ENCODE results near the gene EPGN.
"Not testable (repeated sequence)": the region's sequence is repeated elsewhere in the genome, so short reads cannot be mapped to it uniquely, and the experiment has no call there.

EPGN gene

GRCh38 chr4:74338792-74339333 lies 30.6 kb downstream of the EPGN start:
- Mint-ChIP-seq H3K27me3 (peaks cover 5% of the 10 kb centered on the region), H3K4me3 (no peak overlapping the region), H3K36me3 (no peaks in the 10 kb centered on the region), H3K27ac (no peak overlapping the region), H3K9me3 (peaks cover 8% of the 10 kb centered on the region), H3K4me1 (no peaks in the 10 kb centered on the region)
- CTCF ChIA-PET, result no interaction called here
- DNase-seq, result no peak

- Mint-ChIP-seq H3K27me3 (peaks cover 4% of the 10 kb centered on the region), H3K27ac (no peak overlapping the region)
- CTCF ChIA-PET, result interaction anchor here (1.0 kb wide), 1 partner anchor 20 kb away, joined by 3 read pairs; no protein-coding TSS in a partner anchor
These were observed 31.2 kb downstream of the EPGN start for GRCh38 chr4:74339501-74339900.

DNA sequence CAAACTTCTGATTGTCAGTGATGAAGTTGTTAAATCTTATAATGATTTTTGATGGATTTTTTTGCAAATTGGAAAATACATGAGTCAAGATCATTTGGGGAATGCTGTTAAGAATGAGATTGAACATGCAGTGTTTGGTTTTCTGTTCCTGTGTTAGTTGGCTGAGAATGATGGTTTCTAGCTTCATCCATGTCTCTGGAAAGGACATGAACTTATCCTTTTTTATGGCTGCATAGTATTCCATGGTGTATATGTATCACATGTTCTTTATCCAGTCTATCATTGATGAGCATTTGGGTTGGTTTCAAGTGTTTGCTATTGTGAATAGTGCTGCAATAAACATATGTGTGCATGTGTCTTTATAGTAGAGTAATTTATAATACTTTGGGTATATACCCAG lies 32.2 kb downstream of the EPGN start:
- not testable (repeated sequence) for H3K4me3 Mint-ChIP-seq, H3K4me1 Mint-ChIP-seq, H3K27ac Mint-ChIP-seq, H3K36me3 Mint-ChIP-seq, H3K27me3 Mint-ChIP-seq, DNase-seq
- H3K9me3 Mint-ChIP-seq, result peaks cover 18% of the 10 kb centered on the region
- CTCF ChIA-PET, result interaction anchor here (1.0 kb wide), 1 partner anchor 20 kb away, joined by 3 read pairs; no protein-coding TSS in a partner anchor

More at GRCh38 chr4:74339501-74339900, 31.2 kb downstream of the EPGN start:
- no peak overlapping the region for H3K4me3 Mint-ChIP-seq
- H3K9me3 Mint-ChIP-seq, result peaks cover 12% of the 10 kb centered on the region
- DNase-seq, result no peak
- no peaks in the 10 kb centered on the region for H3K4me1 Mint-ChIP-seq
- H3K36me3 Mint-ChIP-seq, result no peaks in the 10 kb centered on the region

DNA sequence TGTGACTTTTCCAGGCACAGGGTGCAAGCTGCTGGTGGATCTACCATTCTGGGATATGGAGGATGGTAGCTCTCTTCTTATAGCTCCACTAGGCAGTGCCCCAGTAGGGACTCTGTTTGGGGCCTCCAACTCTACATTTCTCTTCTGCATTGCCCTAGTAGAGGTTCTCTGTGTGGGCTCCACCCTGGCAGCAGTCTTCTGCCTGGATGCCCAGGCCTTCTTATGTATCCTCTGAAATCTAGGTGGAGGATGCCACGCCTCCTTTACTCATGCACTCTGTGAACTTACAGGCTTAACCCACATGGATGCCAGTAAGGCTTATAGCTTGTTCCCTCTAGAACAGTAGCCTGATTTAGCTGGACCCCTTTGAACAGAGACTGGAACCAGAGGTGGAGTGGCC lies 35.8 kb downstream of the EPGN start:
- no peaks in the 10 kb centered on the region for H3K36me3 Mint-ChIP-seq
- no peak for DNase-seq
- H3K9me3 Mint-ChIP-seq, result peaks cover 18% of the 10 kb centered on the region
- CTCF ChIA-PET, result interaction anchor here (0.7 kb wide), 1 partner anchor 327 kb away, joined by 3 read pairs; no protein-coding TSS in a partner anchor
- no peak overlapping the region for H3K4me3 Mint-ChIP-seq
- H3K27ac Mint-ChIP-seq, result no peak overlapping the region
- H3K27me3 Mint-ChIP-seq, result no peaks in the 10 kb centered on the region
- H3K4me1 Mint-ChIP-seq, result no peaks in the 10 kb centered on the region

- no peaks in the 10 kb centered on the region for H3K36me3 Mint-ChIP-seq
- DNase-seq, result no peak
- H3K4me1 Mint-ChIP-seq, result no peaks in the 10 kb centered on the region
- H3K9me3 Mint-ChIP-seq, result no peaks in the 10 kb centered on the region
- peaks cover 3% of the 10 kb centered on the region for H3K27me3 Mint-ChIP-seq
- CTCF ChIA-PET, result no interaction called here
- no peak overlapping the region for H3K4me3 Mint-ChIP-seq
- H3K27ac Mint-ChIP-seq, result no peak overlapping the region
These were observed 45.6 kb downstream of the EPGN start for GRCh38 chr4:74353858-74354257.

DNA sequence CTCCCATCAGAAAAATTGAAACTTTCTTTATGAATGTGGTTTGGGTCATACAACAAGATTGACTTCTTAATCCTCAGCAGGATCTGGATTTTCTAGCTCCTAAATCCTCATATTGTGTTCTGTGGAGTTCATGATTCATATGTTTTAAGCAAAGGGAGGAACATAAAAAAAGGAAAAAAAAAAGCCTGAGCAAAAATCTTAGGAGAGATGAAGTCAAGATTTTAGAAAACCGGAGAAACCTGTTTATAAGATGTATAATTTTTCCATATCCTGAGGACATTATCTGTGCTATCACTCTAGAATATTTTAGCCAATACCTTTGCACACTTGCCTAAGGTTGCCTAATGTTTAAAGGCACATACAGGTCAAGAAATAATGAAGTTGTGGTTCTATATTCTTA lies 49.7 kb downstream of the EPGN start:
- no peak overlapping the region for H3K4me3 Mint-ChIP-seq
- CTCF ChIA-PET, result no interaction called here
- no peak for DNase-seq
- H3K4me1 Mint-ChIP-seq, result no peaks in the 10 kb centered on the region
- H3K27ac Mint-ChIP-seq, result no peak overlapping the region
- peaks cover 3% of the 10 kb centered on the region for H3K27me3 Mint-ChIP-seq
- no peaks in the 10 kb centered on the region for H3K36me3 Mint-ChIP-seq
- no peaks in the 10 kb centered on the region for H3K9me3 Mint-ChIP-seq

GRCh38 chr4:74361671-74362070 lies 53.4 kb downstream of the EPGN start:
- CTCF ChIA-PET, result no interaction called here
- H3K27ac Mint-ChIP-seq, result no peak overlapping the region
- no peak for DNase-seq
- peaks cover 25% of the 10 kb centered on the region for H3K27me3 Mint-ChIP-seq
- no peaks in the 10 kb centered on the region for H3K9me3 Mint-ChIP-seq
- no peak overlapping the region for H3K4me3 Mint-ChIP-seq
- peaks cover 16% of the 10 kb centered on the region for H3K4me1 Mint-ChIP-seq
- no peaks in the 10 kb centered on the region for H3K36me3 Mint-ChIP-seq

GRCh38 chr4:74362347-74362746 lies 54.1 kb downstream of the EPGN start:
- Mint-ChIP-seq H3K4me1 (peaks cover 16% of the 10 kb centered on the region), H3K9me3 (no peaks in the 10 kb centered on the region), H3K27me3 (peaks cover 25% of the 10 kb centered on the region), H3K36me3 (no peaks in the 10 kb centered on the region), H3K27ac (no peak overlapping the region), H3K4me3 (no peak overlapping the region)
- DNase-seq, result no peak
- CTCF ChIA-PET, result no interaction called here

DNA sequence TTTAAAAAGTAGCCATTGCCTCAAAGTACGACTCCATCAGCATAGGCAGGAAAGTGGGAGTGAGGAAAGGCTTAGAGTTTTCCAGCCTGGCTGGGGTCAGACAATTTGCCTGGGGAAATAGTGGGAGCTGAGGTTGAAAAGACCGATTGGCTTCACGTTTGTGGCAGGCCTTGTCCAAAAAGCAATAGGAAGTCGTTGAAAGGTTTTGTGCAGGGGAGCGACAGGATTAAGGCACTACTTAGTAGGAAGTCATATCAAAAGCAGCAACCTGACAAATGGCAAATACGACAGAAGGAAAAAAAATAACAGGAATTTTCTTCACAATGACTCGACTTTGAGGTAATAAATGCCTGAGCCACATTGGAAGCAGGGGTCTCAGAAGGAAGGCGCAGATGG lies 56.0 kb downstream of the EPGN start:
- CTCF ChIA-PET, result no interaction called here
- H3K4me3 Mint-ChIP-seq, result no peak overlapping the region
- no peaks in the 10 kb centered on the region for H3K36me3 Mint-ChIP-seq
- H3K9me3 Mint-ChIP-seq, result no peaks in the 10 kb centered on the region
- DNase-seq, result no peak
- peaks cover 16% of the 10 kb centered on the region for H3K4me1 Mint-ChIP-seq
- H3K27ac Mint-ChIP-seq, result no peak overlapping the region
- peaks cover 25% of the 10 kb centered on the region for H3K27me3 Mint-ChIP-seq

DNA sequence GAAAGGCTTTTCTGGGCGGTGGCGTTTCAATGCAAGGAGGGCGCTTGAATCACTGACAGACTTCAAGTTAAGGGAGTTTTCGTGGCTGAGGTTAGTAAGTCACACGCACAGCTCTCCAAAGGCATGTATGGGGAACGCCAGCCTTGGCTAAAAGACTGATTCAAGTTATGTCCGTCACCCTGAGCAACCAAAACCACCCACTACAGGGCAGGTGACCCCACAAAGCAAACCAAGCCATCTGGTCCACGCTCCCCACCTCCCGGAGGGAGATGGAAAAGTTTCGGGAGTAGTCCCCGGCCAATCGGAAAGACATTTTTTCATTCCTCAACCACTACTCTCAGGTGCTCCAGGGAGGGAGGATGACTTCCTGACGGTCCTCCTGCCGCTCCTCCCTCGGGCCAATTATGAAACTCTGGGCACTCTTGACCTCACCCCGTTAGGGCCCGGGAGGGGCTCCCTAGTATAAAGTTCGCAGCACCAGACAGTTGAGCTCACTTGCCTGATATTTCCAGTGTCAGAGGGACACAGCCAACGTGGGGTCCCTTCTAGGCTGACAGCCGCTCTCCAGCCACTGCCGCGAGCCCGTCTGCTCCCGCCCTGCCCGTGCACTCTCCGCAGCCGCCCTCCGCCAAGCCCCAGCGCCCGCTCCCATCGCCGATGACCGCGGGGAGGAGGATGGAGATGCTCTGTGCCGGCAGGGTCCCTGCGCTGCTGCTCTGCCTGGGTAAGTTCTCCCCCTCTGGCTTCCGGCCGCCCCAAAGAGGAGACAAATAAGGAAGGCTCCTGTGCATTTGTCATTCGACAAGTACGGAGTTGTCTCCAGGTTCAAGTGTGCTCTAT lies 56.6 kb downstream of the EPGN start, which contains the start of gene EREG:
EREG (plus strand) TSS at position 494 of the 840 bp plus-strand sequence; CDS start at position 658, 164 bp downstream.
- Mint-ChIP-seq H3K4me3 (peak within 1 kb of the TSS; percentile 46), H3K9me3 (no peaks in the 10 kb centered on the region), H3K27ac (no peak within 1 kb of the TSS), H3K27me3 (peaks cover 25% of the 10 kb centered on the region), H3K36me3 (no peaks in the 10 kb centered on the region), H3K4me1 (peaks cover 16% of the 10 kb centered on the region)
- DNase-seq, result peak; percentile 34
- CTCF ChIA-PET, result no interaction called here

DNA sequence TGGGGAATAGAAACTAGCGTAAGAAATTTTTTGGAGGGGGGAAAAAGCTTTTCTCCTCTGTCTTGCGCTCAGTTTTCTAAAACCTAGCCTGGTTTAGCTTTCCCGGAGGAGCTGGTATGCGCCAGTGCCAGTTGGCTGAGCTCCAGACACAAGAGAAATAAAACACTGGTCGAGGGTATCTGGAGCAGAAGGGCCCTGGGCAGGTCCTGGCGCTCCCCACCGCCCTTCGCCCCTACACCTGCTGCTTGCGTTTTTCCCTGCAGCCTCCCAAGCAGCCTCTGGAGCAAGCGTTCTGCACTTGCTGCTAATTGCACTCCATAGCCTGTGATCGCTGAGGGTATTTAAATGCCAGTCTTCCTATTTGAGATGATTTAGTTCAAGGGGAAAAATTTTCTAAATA lies 57.5 kb downstream of the EPGN start:
- no peak for DNase-seq
- Mint-ChIP-seq H3K4me1 (peaks cover 16% of the 10 kb centered on the region), H3K4me3 (no peak overlapping the region)

More for the DNA sequence above, 57.5 kb downstream of the EPGN start:
- Mint-ChIP-seq H3K27me3 (peaks cover 29% of the 10 kb centered on the region), H3K27ac (no peak overlapping the region), H3K9me3 (no peaks in the 10 kb centered on the region), H3K36me3 (no peaks in the 10 kb centered on the region)
- CTCF ChIA-PET, result no interaction called here
